Skin of body (tissue), 2 donors: ENCODE measurements around the gene PHAF1. TPM values are rescaled to one million over a fixed set of nuclear protein-coding genes. Genes with fewer than 3 reads are reported as not detected.
A peak's percentile ranks its signal among the peaks of the same experiment; 100 is the strongest.

Experiments
- DNase-seq: peaks from one replicate; lab custom pipeline; 2025; lab: John Stamatoyannopoulos, UW
- total RNA-seq: library from RNA; depleted of rRNA; stranded (reverse); fragments of >200 nt; gene quantifications from one replicate; pipeline ENCODE4 v1.2.3, GENCODE V29; 2014

PHAF1 gene
- total RNA-seq, 1 donor from 2014 or later: 21.2 TPM

- peak; percentile 22 for DNase-seq
Observed at GRCh38 chr16:67177743-67178699, 68.3 kb downstream of the PHAF1 start.

- no peak for DNase-seq
Observed at GRCh38 chr16:67179421-67180080, 69.8 kb downstream of the PHAF1 start.

GRCh38 chr16:67180166-67180565 is 70.4 kb downstream of the PHAF1 start:
- DNase-seq: no peak

GRCh38 chr16:67181346-67181745 is 71.6 kb downstream of the PHAF1 start:
- no peak for DNase-seq

GRCh38 chr16:67182288-67182687 is 72.5 kb downstream of the PHAF1 start:
- no peak for DNase-seq

GRCh38 chr16:67183284-67183626 is 73.5 kb downstream of the PHAF1 start:
- DNase-seq: no peak

GRCh38 chr16:67183627-67184452 is 74.1 kb downstream of the PHAF1 start, which contains the start of gene MATCAP1:
TSS of gene MATCAP1 (minus strand) at chr16:67183963. CDS start at chr16:67180610, 3,353 bp downstream.
- DNase-seq: peak; percentile 96

GRCh38 chr16:67184453-67184994 is 74.8 kb downstream of the PHAF1 start:
- no peak for DNase-seq

GRCh38 chr16:67184995-67185650 is 75.4 kb downstream of the PHAF1 start:
- peak; percentile 75 for DNase-seq

- DNase-seq: no peak
Observed at GRCh38 chr16:67185651-67186134, 76.0 kb downstream of the PHAF1 start.

GRCh38 chr16:67186550-67186950 is 76.8 kb downstream of the PHAF1 start:
- DNase-seq: no peak

- no peak for DNase-seq
Observed at GRCh38 chr16:67187175-67187890, 77.6 kb downstream of the PHAF1 start.

GRCh38 chr16:67188323-67188722 is 78.6 kb downstream of the PHAF1 start:
- DNase-seq: no peak

GRCh38 chr16:67188798-67189197 is 79.1 kb downstream of the PHAF1 start:
- no peak for DNase-seq

GRCh38 chr16:67190041-67190440 is 80.3 kb downstream of the PHAF1 start, which contains the start of gene EXOC3L1:
TSS of gene EXOC3L1 (minus strand) at chr16:67190136. CDS start at chr16:67189676, 460 bp downstream.
- no peak for DNase-seq

- no peak for DNase-seq
Observed at GRCh38 chr16:67190448-67191399, 81.0 kb downstream of the PHAF1 start.

- no peak for DNase-seq
Observed at GRCh38 chr16:67191411-67191994, 81.8 kb downstream of the PHAF1 start.

- peak; percentile 93 for DNase-seq
Observed at GRCh38 chr16:67191995-67192681, 82.4 kb downstream of the PHAF1 start, which contains the start of gene E2F4. TSS of gene E2F4 (plus strand) at chr16:67192155. CDS start at chr16:67192228, 73 bp downstream.
